SIG-M5 treated with dmso at 0.1 percent for 504 hours (cell line): Measurements from ENCODE around the gene ARHGAP26.
A peak's percentile ranks its signal among the peaks of the same experiment; 100 is the strongest.

Source experiments
- DNase-seq: peaks from one replicate; lab custom pipeline; 2025; ENCODE audit not compliant: unreplicated experiment; lab: John Stamatoyannopoulos, UW

The ARHGAP26 gene

DNA sequence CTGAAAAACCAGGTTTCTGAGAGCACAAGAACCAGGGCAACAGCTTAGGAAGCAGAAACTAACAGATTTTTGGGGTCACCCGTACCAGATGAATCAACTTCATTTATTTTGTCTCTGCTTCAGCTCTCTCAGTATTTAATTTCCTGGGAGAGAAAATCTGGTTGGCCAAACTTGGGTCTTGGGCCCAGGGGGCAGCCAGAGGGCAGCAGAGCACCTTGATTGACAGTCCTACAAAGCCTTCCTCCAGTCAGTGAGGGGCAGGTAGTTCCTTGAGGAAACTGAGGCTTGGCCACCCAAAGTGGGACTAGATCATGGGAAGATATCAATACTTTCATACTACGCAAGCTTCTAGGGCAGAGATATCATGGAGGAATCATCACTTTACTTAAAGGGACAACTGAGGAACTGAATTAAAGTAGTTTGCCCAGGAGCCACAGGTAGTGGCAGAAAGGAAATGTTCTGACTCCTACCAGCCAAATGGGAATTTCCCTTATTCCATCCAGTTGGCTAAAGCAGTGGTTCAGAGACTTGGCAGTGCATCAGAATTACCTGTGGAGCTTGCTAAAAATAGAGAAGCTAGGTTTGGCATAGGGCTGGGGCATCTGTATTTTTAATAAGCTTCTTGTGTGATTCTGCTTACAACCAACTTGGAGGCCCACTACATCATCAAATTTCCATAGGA is 21.5 kb upstream of the ARHGAP26 start:
- no peak for DNase-seq

DNA sequence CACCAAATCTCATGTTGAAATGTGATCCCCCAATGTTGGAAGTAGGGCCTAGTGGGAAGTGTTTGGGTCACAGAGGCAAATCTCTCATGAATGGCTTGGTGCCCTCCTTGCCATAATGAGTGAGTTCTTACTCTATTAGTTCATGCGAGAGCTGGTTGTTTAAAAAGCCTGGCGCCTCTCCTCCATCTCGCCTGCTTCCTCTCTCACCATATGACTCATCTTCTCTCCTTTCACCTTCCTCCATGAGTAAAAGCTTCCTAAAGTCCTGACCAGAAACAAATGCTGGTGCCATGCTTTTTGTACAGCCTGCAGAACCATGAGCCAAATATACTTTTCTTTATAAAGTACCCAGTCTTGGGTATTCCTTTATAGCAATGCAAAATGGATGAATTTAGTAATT is 20.9 kb upstream of the ARHGAP26 start:
- peak; percentile 64 for DNase-seq

DNA sequence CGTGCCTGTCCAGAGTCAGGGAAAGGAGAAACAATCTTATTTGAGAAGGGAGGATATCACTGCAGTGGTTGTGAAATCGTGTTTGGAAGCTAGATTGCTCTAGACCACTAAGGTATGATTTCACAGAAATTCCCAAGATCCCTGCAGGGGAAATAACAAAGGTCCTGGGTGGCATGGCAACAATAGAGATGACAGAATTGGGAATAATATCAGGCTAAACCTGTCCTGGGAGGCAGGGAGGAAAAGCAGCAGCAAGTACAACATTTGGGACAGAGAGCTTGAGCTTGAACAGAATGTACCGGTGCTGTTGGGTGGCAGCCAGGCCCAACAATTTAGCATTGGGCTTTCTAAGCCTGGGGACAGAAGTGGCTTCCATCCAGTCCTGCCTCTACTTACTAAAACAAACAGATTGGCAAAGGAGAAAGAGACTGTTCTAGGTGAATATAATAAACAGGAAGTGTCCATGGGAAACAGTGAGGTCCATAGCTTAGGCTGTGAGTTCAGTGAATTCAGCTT is 17.0 kb upstream of the ARHGAP26 start:
- DNase-seq = no peak

GRCh38 chr5:142754031-142754430 is 16.1 kb upstream of the ARHGAP26 start:
- DNase-seq = no peak

GRCh38 chr5:142756576-142756975 is 13.6 kb upstream of the ARHGAP26 start:
- DNase-seq = no peak

GRCh38 chr5:142757564-142757963 is 12.6 kb upstream of the ARHGAP26 start:
- no peak for DNase-seq

DNA sequence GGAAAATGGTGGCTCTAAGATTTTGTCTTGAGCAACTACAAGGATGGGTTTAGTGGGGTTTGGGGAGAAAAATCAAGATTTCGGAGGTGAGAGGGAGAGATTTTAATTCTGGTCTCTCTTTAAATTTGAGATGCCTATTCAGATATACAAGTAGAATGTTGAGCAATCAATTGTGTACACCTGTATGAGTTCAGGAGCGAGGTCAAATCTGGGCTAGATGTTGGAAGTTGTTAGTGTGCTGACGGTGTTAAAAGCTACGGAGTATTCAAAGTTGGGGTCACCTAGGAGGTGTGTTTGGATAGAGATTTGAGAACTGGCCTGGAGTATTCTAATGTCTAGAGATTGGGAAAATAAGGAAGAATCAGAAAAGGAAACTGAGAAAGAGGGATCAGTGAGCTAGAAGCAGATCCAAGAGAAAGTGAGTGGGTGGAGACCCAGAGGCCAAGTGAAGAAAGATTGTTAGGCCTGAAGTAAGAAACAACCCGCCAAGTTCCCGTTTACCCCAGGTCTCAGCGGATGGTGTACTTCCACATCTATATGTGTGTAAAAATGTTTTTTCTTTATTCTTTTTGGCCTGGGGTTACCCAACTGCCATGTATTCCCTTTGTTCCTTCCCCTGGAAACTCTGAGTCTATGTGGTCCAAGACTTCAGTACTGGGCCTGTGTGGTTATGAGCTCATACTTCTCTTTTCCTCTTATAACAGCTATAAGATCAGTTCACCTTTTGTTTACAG is 11.9 kb upstream of the ARHGAP26 start:
- peak; percentile 63 for DNase-seq

DNA sequence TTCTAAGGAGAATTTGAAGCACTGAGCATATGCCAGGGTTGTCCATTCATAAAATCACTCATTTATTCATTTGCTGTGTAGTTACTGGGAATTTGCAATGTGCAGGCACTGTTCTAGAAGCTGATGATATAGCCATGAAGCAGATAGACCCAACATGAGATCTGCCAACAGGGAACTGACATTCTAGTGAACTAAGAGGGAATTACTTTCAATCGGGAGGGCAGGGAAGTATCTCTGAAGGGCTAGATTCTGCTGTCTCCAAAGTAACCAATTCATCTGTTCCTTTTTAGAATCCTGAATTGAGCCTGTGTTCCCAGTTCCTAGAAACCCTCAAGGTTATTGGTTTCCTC is 11.4 kb upstream of the ARHGAP26 start:
- no peak for DNase-seq

DNA sequence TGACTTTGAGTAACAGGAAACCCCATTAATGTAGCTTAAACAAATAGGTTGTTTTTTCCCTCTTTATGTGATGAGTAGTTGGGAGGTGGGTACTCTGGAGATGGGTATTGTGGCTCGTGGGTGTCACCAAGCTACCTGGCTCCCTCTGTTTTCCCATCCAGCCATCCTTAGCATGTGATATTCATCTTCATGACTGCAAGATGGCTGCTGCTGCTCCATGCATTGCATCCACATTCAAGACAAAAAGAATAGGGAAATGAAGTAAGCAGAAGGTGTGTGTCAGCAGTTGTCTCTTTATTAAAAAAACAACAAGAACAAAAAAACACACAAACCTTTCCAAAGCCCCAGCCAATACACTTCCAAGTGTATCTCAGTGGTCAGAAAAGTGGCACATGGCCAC is 6.5 kb upstream of the ARHGAP26 start:
- DNase-seq = no peak

DNA sequence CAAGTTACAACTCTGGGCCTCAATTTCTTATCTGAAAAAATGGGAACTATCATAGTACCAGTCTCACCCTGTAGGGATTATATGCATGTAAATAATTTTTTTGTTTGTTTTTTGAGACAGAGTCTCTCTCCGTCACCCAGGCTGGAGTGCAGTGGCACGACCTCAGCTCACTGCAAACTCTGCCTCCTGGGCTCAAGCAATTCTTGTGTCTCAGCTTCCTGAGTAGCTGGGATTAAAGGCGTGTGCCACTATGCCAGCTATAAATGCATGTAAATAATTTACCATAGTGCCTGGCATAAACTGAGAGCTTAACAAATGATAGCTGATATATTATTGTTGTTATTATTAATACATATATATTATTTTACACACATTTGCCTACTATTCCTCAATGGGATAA is 3.0 kb upstream of the ARHGAP26 start:
- DNase-seq = no peak

GRCh38 chr5:142767911-142768310 is 2.3 kb upstream of the ARHGAP26 start:
- no peak for DNase-seq

- DNase-seq = no peak
Measured at GRCh38 chr5:142769251-142769792, 855 bp upstream of the ARHGAP26 start.

DNA sequence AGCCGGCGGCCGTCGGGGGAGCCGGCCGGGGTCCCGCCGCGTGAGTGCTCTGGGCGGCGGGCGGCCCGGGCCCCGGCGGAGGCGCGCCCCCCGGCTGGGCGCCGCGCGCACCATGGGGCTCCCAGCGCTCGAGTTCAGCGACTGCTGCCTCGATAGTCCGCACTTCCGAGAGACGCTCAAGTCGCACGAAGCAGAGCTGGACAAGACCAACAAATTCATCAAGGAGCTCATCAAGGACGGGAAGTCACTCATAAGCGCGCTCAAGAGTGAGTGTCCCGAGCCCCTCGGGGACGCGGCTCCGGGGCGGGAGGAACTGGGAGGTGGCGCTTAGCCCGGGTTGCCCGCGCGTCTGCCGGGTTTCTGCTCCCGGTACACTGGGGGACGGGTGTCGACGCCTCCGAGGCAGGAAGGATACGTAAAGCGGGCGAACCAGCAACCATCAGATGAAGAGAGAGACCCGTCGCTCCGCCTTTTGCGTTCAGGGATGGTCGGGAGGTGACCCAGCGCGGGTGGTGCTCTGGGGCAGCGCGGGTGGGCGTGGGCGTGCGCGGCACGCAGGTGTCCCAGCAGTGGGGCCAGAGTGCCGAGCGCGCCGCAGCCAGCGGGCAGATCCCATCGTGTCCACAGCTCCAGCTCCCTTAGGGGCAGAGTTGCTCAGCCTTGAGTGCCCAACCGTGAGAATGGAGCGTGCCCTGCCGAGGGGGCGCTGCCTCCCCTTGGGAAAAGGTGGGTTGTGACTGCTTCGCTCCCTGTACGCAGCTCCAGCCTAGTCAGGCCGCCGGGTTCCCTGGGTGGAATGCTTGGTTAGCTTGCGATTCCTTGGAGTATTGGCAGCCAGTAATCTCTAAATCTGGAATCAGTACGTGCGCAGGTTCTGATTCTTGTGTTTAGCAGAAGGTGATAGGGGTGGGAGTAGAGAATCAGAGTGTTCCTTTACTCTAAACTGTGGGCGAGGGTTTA is 753 bp downstream of the ARHGAP26 start:
- peak; percentile 35 for DNase-seq

- peak; percentile 19 for DNase-seq
Measured at GRCh38 chr5:142771666-142772065, 1.5 kb downstream of the ARHGAP26 start.

DNA sequence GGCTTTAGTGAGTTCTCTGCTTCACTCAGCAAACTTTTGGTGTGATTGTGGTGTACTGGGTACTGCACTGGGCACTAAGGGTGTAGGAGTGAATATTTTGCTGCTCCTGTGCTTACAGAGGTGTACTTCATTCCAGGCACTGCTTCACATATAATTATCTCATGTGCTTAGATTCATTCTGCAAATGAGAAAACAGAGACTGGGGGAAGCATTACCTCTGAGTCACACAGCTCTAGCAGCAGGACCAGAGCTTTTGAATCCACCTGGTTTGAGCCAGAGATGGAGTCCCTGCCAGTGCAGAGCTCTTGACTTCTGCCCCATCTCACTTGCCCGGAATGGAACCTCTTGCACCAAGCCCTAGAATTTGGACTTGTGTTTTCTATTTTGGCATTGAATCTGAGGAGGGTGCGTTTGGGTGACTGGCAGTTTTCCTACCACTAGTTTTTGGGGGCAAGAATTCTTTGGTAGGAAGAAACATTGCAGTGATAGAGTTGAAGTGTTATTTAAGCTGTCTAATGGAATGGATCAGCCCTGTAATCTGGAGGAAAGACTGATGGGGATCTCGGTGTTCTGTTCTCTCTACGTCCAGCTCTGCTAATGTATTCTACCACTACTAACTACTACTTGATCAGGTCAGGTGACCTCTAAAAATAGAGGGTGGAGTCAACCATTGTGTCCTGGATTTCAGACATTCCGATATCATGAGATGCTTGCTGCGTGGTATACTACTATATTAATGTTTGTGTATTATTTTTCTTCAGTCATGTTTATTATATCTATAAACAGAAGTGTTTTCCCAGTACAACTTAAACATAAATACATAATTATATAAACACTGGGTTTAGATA is 2.5 kb downstream of the ARHGAP26 start:
- no peak for DNase-seq

GRCh38 chr5:142777099-142777498 is 6.9 kb downstream of the ARHGAP26 start:
- DNase-seq = no peak

- peak; percentile 12 for DNase-seq
Measured at GRCh38 chr5:142777850-142778249, 7.7 kb downstream of the ARHGAP26 start.

DNA sequence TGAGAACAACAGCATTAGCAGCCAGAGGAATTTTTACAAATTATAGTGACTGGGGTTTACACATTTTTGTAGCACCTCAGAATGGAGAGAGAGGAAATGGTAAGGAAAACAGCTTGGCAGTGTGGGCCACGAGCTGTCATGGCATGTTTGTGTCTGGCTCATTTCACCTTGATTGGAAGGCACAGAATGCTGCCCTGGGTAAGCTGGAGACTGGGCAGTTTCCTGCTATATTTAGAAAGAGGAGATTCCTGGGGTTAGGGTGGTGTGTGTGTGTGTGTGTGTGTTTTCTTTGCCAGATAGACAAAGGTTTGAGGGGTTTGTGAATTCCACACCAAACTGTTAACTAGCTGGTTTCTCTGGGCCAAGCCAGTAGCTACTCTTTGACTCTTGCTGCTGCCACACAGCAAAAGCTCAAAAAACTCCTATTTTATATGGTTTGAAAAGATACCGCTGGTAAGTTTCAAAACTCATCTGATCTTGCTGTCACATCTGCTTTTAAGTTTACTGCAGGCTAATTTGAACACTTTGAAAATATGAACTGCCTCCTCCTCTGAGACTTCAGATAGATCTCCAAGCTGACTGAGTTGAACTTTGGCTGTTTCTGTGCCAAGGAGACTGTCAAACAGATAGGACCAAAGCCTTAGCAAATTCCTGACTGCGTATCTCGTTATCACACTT is 9.1 kb downstream of the ARHGAP26 start:
- no peak for DNase-seq

GRCh38 chr5:142780871-142781270 is 10.7 kb downstream of the ARHGAP26 start:
- no peak for DNase-seq
